HG03280 (cell line): Measurements from ENCODE around the gene ISOC2.
A peak's percentile ranks its signal among the peaks of the same experiment; 100 is the strongest.

Source experiments
- ATAC-seq: cut with Tn5 transposase; IDR thresholded peaks from one replicate; pipeline ENCODE4 v1.9.1; 2021; ENCODE audit warnings: mild to moderate bottlenecking, moderate library complexity; ENCODE audit not compliant: unreplicated experiment

The ISOC2 gene

GRCh38 chr19:55479451-55480230 is 18.2 kb upstream of the ISOC2 start:
- ATAC-seq: no peak

GRCh38 chr19:55479045-55479444 is 17.6 kb upstream of the ISOC2 start:
- no peak for ATAC-seq

- ATAC-seq: no peak
Observed at GRCh38 chr19:55478364-55478763, 16.9 kb upstream of the ISOC2 start.

- no peak for ATAC-seq
Observed at GRCh38 chr19:55477905-55478304, 16.5 kb upstream of the ISOC2 start.

GRCh38 chr19:55476100-55476775 is 14.8 kb upstream of the ISOC2 start, which contains the start of gene ZNF628:
TSS of gene ZNF628 (plus strand) at chr19:55476617. CDS start at chr19:55479911, 3,294 bp downstream.
- ATAC-seq: peak; percentile 95

GRCh38 chr19:55474269-55475265 is 13.1 kb upstream of the ISOC2 start:
- no peak for ATAC-seq

GRCh38 chr19:55473225-55474012 is 12.0 kb upstream of the ISOC2 start:
- no peak for ATAC-seq

- no peak for ATAC-seq
Observed at GRCh38 chr19:55472463-55472862, 11.0 kb upstream of the ISOC2 start.

- no peak for ATAC-seq
Observed at GRCh38 chr19:55471266-55471665, 9.8 kb upstream of the ISOC2 start.

GRCh38 chr19:55468054-55468393 is 6.6 kb upstream of the ISOC2 start:
- ATAC-seq: no peak

- ATAC-seq: peak; percentile 65
Observed at GRCh38 chr19:55467236-55468053, 6.0 kb upstream of the ISOC2 start.

GRCh38 chr19:55466241-55466614 is 4.8 kb upstream of the ISOC2 start:
- ATAC-seq: no peak

- ATAC-seq: no peak
Observed at GRCh38 chr19:55465460-55466240, 4.2 kb upstream of the ISOC2 start.

- ATAC-seq: no peak
Observed at GRCh38 chr19:55464662-55465054, 3.2 kb upstream of the ISOC2 start, which contains the start of gene C19orf85. TSS of gene C19orf85 (minus strand) at chr19:55464751. CDS start at chr19:55464554, 197 bp downstream.

- no peak for ATAC-seq
Observed at GRCh38 chr19:55464039-55464661, 2.7 kb upstream of the ISOC2 start.

- ATAC-seq: no peak
Observed at GRCh38 chr19:55463583-55464031, 2.2 kb upstream of the ISOC2 start.

GRCh38 chr19:55462722-55463121 is 1.3 kb upstream of the ISOC2 start:
- ATAC-seq: no peak

GRCh38 chr19:55461974-55462626 is 658 bp upstream of the ISOC2 start:
- no peak for ATAC-seq
